Activated T-helper 9 cell treated with anti-CD3 and anti-CD28 coated beads, Interleukin-2, amount 50 U/mL, for 16 hours (primary cell): ENCODE data around the gene MTFMT.

ENCODE experiments used
- DNase-seq: peaks from one replicate; pipeline ENCODE4 v3.0.0-alpha.2; 2020; ENCODE audit warnings: low read depth

MTFMT gene

DNA sequence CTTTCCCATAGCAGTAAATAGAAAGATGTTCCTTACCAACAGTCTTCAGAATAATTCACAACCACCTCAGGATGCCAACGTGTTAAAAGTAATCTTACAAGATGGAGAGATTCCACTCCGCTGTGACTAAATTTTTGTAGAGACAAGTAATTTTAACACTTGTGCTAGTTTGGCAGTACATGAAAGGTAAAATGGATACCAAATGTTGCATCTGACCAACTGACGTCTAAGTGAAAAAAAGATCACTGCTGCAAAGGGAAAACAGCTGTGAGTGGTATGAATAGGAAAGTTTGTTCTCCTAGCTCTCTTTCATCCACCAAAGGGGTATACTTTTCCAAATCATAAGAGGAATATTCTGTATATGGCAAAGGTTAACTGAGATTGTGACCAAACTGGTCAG lies 42.3 kb downstream of the MTFMT start:
- no peak for DNase-seq

DNA sequence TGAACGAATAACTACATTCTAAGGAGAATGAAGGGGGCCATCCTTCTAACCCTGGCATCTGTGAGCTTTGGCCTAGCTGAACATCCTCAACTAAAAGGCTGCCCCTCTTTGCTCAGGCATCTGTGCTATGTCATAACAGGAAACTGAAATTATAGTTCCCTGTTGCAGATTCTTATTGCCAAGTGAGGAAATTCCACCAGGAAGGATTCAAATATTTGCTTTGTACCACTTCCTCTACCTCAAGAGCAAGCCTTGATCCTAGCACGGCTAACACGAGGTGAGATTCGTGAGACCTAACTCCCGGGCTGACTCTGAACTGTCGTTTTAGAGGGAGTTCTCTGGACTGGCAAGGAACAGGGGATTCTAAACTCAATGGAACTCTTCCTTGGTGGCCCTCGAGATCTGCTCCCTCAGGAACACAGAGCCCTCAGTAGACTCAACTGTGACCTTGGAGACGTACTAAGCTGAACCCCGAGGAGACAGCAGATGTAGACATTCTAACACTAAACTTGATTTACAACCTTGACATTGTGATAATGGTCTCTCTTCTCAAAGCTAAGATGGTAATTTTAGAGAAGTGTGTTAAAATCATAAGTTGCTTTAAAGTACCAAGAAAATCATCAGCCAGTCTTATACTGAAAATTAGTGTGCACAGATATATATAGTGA lies 43.9 kb downstream of the MTFMT start:
- DNase-seq = no peak

DNA sequence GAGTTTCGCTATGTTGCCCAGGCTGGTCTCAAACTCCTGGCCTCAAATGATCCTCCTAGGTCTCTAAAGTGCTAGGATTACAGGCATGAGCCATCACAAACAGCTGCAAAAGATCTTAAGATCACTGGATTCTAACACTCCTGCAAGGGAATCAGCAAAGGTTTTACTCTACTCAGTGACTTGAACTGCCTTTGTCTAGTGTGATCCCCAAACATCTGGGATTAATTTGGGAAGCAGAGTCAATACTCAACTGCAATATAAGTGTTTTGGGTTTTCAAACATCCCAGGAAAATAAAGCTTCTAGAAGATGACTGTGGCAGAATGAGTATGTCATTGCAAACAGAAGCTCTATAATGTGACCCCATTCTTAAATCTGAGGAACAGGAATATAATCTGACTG lies 47.0 kb downstream of the MTFMT start:
- no peak for DNase-seq

DNA sequence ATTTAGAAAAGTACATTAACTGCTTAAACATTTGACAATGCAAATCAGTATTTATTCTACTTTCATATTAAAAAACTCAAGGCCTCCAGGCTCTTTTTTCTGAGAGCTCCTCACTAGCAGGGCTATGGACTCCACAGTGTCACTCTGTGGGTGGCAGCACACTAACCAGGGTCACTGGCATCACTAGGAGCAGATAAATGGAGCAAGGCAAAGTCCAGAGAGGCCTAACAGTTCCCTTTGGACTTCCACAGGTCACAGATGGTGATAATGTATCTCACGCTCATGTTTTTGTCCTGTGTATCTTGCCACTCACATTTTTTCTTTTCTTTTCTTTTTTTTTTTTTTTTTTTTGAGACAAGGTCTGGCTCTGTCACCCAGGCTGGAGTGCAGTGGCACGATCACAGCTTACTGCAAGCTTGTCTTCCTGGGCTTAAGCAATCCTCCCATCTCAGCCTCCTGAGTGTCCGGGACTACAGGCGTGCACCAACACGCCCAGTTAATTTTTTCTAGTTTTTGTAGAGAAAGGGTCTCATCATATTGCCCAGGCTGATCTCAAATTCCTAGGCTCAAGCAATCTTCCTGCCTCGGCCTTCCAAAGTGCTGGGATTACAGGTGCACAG lies 47.5 kb downstream of the MTFMT start:
- DNase-seq = no peak

DNA sequence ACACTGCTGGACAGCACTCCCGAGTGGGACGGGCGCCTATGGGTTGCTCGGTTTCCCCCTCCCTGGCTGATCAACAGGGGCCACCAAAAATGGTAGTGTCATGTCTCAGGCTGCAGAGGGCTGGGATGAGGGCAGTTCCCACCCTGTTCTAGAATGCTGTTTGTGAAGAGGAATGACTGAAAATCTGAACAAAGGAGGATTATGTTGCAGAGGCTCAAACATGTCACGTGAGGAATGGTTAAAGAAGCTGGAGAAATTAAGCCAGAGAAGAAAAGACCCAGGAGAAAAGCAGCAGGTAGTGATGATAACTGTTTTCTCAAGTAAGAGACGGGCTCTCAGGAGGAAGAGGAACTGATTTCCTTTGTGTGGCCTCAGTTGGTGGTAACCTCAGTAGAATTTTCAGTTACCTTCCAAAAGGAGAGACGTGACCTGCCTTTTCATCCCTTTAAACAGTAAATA lies 50.2 kb downstream of the MTFMT start:
- DNase-seq = no peak

DNA sequence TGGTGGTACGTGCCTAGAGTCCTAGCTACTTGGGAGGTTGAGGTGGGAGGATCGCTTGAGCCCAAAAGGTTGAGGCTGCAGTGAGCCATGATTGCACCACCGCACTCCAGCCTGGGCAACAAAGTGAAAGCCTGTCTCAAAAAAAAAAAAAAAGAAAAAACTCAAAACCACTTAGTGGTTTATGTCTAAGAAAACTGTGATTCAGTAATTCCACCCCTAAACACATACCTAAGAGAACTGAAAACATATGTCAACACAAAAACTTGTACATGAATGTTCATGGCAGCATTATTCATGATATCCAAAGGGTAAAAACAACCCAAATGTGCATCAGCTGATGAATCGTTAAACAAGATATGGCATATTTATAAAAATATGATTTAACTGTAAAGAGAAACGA lies 54.0 kb downstream of the MTFMT start:
- DNase-seq = no peak

DNA sequence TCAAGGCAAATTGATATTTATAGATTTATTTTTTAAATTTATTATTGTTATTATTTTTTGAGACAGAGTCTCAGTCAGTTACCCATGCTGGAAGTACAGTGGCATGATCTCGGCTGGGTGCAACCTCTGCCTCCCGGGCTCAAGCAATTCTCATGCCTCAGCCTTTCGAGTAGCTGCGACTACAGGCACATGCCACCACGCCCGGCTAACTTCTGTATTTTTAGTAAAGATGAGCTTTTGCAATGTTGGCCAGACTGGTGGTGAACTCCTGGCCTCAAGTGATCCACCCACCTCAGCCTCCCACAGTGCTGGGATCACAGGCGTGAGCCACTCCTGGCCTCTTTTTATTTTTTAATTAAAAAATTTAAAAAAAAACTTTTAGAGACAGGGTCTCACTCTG lies 58.7 kb downstream of the MTFMT start:
- no peak for DNase-seq

DNA sequence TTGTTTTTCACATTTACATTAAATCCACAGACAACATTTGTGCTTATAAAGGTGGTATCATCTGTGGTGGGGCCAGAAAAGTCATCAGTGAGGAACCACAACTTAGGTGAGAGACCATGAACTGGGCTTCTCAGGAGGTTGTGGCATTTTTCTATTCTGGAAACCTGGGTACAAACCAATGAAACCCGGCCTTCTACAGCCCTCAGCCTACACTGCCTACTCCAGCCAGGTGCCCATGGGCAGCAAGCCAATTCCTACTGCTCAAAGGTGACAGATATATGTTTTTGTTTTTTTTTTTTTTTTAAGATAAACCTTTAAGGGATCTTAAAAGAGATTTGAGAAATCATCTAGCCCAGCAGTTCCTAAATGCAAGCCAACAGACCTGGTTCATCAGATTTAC lies 60.0 kb downstream of the MTFMT start:
- no peak for DNase-seq

DNA sequence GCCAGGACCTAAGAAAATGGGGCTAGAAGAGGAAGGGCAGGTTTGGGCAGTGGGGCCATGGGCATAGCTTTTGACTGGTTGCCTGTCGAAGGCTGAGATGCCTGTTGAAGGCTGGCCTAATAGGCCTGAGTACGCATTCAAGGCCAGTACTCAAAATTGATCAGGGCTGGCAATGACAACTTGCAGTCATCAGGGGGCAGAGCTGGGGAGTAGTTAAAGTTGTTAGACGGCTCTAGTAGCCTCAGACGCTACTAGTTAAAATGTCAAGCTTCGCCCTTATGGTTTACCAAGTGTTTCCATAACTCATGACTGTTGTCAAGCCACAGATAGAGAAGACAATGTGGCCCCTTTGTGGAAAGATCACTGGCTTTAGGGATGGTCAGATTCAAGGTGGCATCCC lies 68.4 kb downstream of the MTFMT start:
- no peak for DNase-seq

DNA sequence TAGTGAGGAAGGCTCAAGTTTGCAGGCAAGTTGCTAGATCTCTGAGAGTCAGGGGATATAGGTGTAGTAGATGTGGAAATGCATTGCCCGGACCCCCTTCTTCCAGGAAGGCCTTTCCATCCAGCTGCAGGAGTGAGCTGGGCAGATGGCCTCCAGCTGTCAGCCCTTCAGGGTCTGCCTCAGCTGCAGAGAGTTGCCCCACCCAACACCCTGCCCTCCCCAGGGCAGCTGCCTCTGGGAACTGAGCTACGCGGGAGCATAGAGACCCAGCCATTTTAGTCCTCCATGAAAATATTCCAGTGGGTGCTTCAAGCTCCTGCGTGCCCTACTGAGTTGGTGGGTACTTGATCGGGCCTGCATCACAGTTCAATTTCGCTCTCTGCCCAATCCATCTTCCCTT lies 69.3 kb downstream of the MTFMT start:
- DNase-seq = no peak

DNA sequence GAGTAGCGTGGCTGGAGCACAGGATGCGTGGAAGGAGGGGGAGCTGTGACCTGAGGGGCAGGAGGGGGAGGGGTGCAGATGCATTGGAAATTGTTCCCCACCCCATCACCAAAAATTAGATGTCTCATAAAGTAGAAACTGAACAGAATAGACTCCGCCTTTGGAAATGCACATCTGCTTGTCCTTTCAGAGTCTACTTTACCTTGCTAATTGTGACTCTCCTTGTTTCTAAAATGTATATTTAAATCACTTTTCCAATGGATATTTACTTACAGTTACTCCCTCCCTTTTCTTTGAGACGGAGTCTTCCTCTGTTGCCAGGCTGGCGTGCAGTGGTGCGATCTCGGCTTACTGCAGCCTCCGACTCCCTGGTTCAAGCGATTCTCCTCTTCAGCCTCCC lies 70.3 kb downstream of the MTFMT start:
- no peak for DNase-seq

DNA sequence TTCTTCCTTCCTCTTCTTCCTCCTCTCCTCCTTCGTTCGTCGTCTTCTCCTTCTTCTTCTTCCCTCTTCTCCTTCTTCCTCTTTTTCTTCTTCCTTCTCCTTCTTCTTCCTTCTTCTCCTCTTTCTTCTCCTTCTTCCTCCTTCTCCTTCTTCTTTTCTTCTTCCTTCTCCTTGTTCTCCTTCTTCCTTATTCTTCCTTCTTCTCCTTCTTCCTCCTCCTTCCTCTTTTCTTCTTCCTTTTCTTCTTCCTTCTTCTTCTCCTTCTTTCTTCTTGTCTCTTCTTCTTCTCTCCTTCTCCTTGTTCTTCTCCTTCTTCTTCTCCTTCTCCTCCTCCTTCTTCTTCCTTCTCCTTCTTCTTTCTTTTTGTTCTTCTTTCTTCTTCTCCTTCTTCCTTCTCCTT lies 75.0 kb downstream of the MTFMT start:
- DNase-seq = no peak

DNA sequence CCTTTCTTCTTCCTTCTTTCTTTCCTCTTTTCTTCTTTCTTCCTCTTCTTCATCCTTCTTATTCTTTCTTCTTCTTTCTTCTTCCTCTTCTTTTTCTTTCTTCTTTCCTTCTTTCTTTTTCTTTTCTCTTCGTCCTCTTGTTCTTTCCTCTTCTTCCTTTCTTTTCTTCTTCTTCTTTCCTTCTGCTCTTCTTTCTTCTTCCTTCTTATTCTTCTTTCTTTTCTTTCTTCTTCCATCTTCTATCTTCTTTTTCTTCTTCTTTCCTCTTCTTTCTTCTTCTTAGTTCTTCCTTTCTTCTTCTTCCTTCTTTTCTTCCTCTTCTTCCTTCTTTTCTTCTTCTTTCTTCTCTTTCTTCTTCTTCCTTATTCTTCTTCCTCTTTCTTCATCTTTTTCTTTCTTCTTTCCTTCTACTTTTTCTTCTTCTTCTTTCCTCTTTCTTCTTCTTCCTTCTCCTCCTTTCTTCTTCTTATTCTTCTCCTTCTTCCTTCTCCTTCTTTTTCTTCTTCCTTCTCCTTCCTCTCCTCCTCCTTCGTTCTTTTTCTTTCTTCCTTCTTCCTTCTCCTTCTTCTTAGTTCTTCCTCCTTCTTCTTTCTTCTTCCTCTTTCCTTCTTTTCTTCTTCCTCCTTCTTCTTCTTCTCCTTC lies 77.5 kb downstream of the MTFMT start:
- DNase-seq = no peak
